Stimulated activated CD4-positive, alpha-beta T cell treated with anti-CD3 and anti-CD28 coated beads, Interleukin-1b, Interleukin-23, amount 100 ng/mL, for 24 hours (primary cell): ENCODE measurements around the gene OR11G2.
"Not testable (repeated sequence)": the region's sequence is repeated elsewhere in the genome, so short reads cannot be mapped to it uniquely, and the experiment has no call there.

Experiments used
- DNase-seq, 4 experiments: peaks; one replicate each; pipeline ENCODE4 v3.0.0-alpha.2; 2020; ENCODE audit warnings: low read depth in 4 of 4, low spot score in 1 of 4

OR11G2 gene

DNA sequence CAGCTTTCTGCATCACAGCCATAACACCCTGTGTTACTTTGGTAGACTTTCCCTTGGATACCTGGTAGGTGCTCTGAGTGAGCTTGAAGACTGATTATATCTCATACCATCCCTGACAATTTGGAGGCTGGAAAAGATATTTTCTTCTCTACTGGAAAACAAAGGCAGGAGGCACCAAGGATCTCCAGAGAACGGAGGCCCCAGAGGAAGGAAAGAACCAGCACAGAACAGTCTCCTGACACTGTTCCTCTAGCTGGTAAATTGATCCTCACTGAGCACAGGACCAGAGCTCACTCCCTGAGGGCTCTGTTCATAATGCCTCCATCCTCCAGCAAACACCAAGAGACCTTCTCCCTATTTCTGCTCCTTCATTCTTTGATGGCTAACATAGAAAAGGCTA, at the start of gene OR11G2:
Gene OR11G2 (plus strand): TSS at position 301 of the 400 bp plus-strand sequence. CDS start 6,542 bp downstream, outside the sequence.
- no peak for DNase-seq

GRCh38 chr14:20143911-20144310, 46.8 kb upstream of the OR11G2 start:
- DNase-seq = no peak

- DNase-seq = no peak
These were observed 45.9 kb upstream of the OR11G2 start for GRCh38 chr14:20144820-20145219.

DNA sequence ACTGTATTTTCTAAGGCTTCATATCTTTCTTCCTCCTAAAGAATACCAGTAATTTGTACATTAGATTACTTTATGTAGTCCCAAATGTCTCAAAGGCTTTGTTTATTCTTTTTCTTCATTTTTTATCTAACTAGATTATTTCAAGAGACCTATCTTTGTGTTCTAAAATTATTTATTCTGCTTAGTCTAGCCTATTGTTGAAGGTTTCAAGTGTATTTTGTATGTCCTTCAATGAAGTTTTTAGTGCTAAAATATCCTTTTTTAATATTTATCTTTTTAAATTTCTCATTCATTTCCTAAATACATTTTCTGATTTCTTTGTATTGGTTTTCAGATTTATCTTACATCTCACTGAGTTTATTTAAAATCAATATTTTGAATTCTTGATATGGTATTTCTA, 26.2 kb upstream of the OR11G2 start:
- no peak for DNase-seq

DNA sequence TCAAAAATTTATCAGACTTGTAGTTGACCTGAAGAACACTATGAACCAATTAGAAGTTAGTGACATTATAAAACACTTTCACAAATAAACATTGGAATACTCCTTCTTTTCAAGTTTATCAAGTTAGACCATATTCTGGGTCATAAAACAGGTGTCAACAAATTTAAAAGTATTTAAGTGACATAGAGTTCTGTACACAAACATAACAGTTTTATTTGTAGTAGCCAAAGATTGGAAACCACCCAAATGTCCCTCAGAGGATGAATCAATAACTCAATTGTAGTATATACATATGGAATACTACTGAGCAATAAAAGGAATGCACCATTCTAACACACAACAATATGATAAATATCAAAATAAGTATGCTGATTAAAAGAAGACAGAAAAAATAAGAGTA, 23.6 kb upstream of the OR11G2 start:
- no peak for DNase-seq

DNA sequence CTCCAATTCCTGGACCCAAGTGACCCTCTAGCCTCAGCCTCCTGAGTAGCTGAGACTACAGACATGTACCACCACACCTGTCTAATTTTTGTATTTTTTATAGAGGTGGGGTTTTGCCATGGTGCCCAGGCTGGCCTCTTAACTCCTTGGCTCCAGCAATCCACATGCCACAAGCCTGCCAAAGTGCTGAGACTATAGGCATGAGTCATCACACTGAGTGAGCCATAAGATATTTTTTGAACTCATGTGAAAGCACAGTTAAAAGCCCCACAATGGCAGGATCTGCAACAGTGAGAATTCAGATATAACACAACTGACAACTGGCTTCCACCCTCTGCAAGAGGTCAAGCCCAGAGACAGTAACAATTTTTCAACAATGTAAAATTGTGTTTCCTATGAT, 20.8 kb upstream of the OR11G2 start:
- DNase-seq = not testable (repeated sequence)

GRCh38 chr14:20174205-20174604, 16.5 kb upstream of the OR11G2 start:
- DNase-seq = not testable (repeated sequence)

- no peak for DNase-seq
These were observed 14.4 kb upstream of the OR11G2 start for GRCh38 chr14:20176330-20176729.

DNA sequence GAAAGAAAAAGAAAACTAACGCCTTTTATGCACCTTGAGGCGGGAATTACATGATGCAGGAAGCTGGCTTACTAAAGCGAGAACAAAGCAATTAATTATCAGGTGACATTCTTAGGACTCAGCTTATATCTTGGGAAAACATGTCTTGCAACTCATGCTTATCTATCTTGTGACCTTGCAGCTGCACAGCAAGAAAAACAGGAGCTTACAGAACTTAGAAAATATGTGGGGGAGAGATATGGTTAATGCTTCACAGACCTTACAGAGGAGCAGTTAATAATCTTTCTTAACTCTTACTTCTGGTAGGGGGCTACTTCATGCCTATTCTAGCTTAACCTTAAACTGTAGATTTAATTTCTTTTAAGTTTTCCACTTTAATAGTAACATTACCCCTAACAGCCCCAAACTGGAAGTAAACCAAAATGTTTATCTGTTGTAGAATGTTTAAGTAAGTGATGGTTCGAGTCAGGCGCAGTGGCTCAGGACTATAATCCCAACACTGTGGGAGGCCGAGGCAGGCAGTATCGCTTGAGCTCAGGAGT, 13.2 kb upstream of the OR11G2 start:
- DNase-seq = no peak

- no peak for DNase-seq
These were observed 11.5 kb upstream of the OR11G2 start for GRCh38 chr14:20179218-20179617.

- no peak for DNase-seq
These were observed 10.8 kb upstream of the OR11G2 start for GRCh38 chr14:20179880-20180279.

GRCh38 chr14:20180486-20180885, 10.2 kb upstream of the OR11G2 start:
- DNase-seq = no peak

- no peak for DNase-seq
These were observed 6.5 kb upstream of the OR11G2 start for GRCh38 chr14:20184181-20184580.

DNA sequence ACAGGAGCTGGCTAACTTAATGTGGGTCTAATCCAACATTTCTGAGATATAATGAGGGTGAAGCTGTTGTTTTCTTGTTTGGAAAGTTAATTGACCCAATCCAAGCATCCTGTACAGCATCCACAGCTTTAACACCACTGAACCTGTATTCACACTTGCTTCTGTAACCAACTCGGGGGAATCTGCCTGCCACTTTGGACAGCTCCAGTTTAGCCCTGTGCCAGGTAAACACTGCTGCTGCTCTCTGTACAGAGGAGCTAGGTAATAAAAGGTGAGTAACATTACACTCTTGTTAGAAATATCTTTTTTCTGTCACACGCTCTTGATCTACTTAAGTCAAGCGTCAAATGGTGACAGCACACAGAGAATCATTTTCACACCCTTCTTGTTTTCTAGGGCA, 700 bp downstream of the OR11G2 start:
- no peak for DNase-seq

DNA sequence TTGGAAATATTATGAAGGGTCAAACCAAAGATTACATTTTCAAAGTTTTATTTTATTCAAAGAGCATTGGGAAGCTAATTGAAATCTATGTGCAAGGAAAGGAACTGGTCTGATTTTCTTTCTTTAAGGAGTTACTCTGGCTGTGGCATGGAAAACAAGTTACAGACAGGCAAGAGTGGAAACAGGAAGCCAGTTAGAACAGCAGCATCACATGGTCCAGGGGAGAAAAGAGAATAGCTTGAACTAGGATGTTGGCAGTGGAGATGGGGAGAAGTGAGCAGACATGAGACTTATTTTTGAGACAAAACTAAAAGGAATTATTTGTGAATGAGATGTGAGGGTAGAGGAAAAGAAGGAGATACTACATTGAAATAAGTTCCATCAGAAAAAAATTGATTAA, 3.4 kb downstream of the OR11G2 start:
- no peak for DNase-seq

DNA sequence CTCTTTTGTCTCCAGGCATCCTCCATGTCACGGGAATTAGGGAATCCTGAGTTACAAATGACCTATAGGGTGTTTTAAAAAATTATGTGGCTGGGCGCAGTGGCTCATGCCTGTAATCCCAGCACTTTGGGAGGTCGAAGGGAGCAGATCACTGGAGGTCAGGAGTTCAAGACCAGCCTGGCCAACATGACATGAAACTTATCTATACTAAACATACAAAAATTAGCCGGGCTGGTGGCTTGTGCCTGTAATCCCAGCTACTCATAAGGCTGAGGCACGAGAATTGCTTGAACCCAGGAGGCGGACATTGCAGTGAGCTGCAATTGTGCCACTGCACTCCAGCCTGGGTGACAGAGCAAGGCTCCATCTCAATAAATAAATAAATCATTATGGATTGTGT, 4.5 kb downstream of the OR11G2 start:
- not testable (repeated sequence) for DNase-seq

GRCh38 chr14:20195911-20196310, 5.2 kb downstream of the OR11G2 start:
- DNase-seq = no peak

GRCh38 chr14:20197459-20197858, 6.8 kb downstream of the OR11G2 start:
- no peak for DNase-seq

- DNase-seq = no peak
These were observed 8.3 kb downstream of the OR11G2 start for GRCh38 chr14:20198991-20199390.

DNA sequence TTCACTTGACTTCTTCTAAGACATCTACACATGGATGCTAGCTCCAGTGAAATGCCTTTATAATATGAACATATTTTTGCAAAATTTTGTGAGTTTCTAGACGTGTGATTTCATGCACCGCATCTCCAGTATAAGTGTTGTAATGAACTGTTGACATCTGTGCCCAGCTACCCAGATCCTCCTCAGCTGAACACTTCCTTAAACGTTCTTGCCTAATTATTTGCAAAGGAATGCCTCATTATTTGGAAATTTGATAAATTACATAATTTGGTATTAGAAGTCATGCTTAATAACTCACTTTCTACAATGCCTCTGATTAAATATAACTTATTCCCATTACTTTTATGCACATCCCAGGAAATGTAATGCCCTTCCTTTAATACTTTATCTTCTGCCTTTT, 14.0 kb downstream of the OR11G2 start:
- no peak for DNase-seq

GRCh38 chr14:20209595-20209994, 18.9 kb downstream of the OR11G2 start:
- no peak for DNase-seq

GRCh38 chr14:20212406-20212805, 21.7 kb downstream of the OR11G2 start:
- not testable (repeated sequence) for DNase-seq

DNA sequence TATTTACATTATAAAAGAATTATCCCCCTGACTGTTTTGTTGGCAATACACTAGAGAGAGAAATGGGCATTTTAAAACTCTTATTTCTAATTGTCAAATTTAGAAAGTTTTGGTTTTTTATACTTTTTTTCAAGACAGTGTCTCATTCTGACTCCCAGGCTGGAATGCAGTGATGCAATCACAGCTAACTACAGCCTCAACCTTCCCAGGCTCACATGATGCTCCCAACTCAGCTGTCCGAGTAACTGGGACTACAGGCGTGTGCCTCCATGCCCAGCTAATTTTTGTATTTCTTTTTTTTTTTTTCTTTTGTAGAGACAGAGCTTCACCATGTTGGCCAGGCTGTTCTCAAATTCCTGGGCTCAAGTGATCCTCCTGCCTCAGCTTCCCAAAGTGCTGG, 24.5 kb downstream of the OR11G2 start:
- DNase-seq = no peak

- no peak for DNase-seq
These were observed 28.3 kb downstream of the OR11G2 start for GRCh38 chr14:20219033-20219432.
